Endodermal cell (in vitro differentiated cells): ENCODE data around the gene OR4K17. TPM values are rescaled to one million over a fixed set of nuclear protein-coding genes. Genes with fewer than 3 reads are reported as not detected.

Experiments
- DNase-seq: peaks from one replicate; pipeline ENCODE4 v3.0.0-alpha.2; 2017
- H3K27ac ChIP-seq: 2 replicates; pipeline ENCODE4 v1.5.1; 2013; ENCODE audit warnings: mild to moderate bottlenecking, low read depth, low read length, moderate library complexity
- H3K27me3 ChIP-seq: 2 replicates; pipeline ENCODE4 v1.6.1; 2013; ENCODE audit warnings: mild to moderate bottlenecking, low read length, moderate library complexity; ENCODE audit not compliant: insufficient read depth, control insufficient read depth, poor library complexity, severe bottlenecking
- H3K36me3 ChIP-seq: 2 replicates; pipeline ENCODE4 v1.7.0; 2013; ENCODE audit warnings: mild to moderate bottlenecking, low read length, moderate library complexity; ENCODE audit not compliant: control insufficient read depth, insufficient read depth
- H3K4me1 ChIP-seq: one replicate; pipeline ENCODE4 v1.7.0; 2013; ENCODE audit warnings: low read length; ENCODE audit not compliant: control insufficient read depth, insufficient read depth
- H3K4me3 ChIP-seq: 2 replicates; pipeline ENCODE4 v1.5.1; 2013; ENCODE audit warnings: mild to moderate bottlenecking, low read length, moderate library complexity
- H3K9ac ChIP-seq: 2 replicates; pipeline ENCODE4 v1.6.1; 2013; ENCODE audit warnings: mild to moderate bottlenecking, low read length, moderate library complexity; ENCODE audit not compliant: poor library complexity, severe bottlenecking; ENCODE audit errors: extremely low read depth
- H3K9me3 ChIP-seq: 2 replicates; pipeline ENCODE4 v1.6.1; 2013; ENCODE audit warnings: mild to moderate bottlenecking, low read length, moderate library complexity; ENCODE audit not compliant: control insufficient read depth
- H3K27ac Mint-ChIP-seq: 2 replicates; pipeline ENCODE4 v1.8.0; 2020; ENCODE audit warnings: mixed read lengths
- H3K27me3 Mint-ChIP-seq: 2 replicates; pipeline ENCODE4 v1.8.0; 2021; ENCODE audit warnings: mild to moderate bottlenecking, mixed read lengths; ENCODE audit not compliant: insufficient read depth
- H3K36me3 Mint-ChIP-seq: 2 replicates; pipeline ENCODE4 v1.8.0; 2020; ENCODE audit warnings: low read depth, mixed read lengths
- H3K4me1 Mint-ChIP-seq: 2 replicates; pipeline ENCODE4 v1.8.0; 2020; ENCODE audit warnings: mixed read lengths
- H3K4me3 Mint-ChIP-seq: 2 replicates; pipeline ENCODE4 v1.8.0; 2020; ENCODE audit warnings: mild to moderate bottlenecking, moderate library complexity, mixed read lengths
- H3K9me3 Mint-ChIP-seq: 2 replicates; pipeline ENCODE4 v1.8.0; 2020; ENCODE audit warnings: mild to moderate bottlenecking, mixed read lengths
- CTCF ChIP-seq: fragments of 200-600 bp; sonication (generic); conservative IDR thresholded peaks from 2 replicates; pipeline ENCODE4 v1.5.0; 2021; ENCODE audit warnings: antibody characterized with exemption, mild to moderate bottlenecking
- WGBS, 2 experiments: methylation state at CpG; one replicate each; pipeline versions ENCODE4 v1.1.5 to v1.1.7; 2013; ENCODE audit warnings: missing lambda C conversion rate in 2 of 2, mixed read lengths in 1 of 2; ENCODE audit not compliant: insufficient coverage in 1 of 2, insufficient read length in 1 of 2; 5-methylcytosine and 5-hydroxymethylcytosine counted together
- total RNA-seq, 2 donors: library from RNA; stranded (reverse); fragmentation: NEBNext Ultra II Directional in 1 of 2; extraction: Animal tissue kit (Norgen Biotek cat#: 25700) in 1 of 2; gene quantifications; 2 replicates in 1 of 2; 3 replicates in 1 of 2; pipeline ENCODE4 v1.2.1, GENCODE V29; 2021

The OR4K17 gene
- total RNA-seq, 2 donors from 2014 or later: not detected

- no peak overlapping the region for H3K27ac ChIP-seq
Observed at GRCh38 chr14:20112321-20112720, 1.8 kb downstream of the OR4K17 start.

GRCh38 chr14:20116748-20117147 is 6.2 kb downstream of the OR4K17 start:
- Histone ChIP-seq H3K4me1 (no peaks in the 10 kb centered on the region), H3K4me3 (no peak overlapping the region), H3K9ac (no peak overlapping the region), H3K27me3 (no peaks in the 10 kb centered on the region), H3K36me3 (no peaks in the 10 kb centered on the region), H3K27ac (no peak overlapping the region), H3K9me3 (peaks cover 68% of the 10 kb centered on the region)
- H3K4me1 Mint-ChIP-seq: no peaks in the 10 kb centered on the region
- WGBS, 2 experiments: 56% methylated on average over 1 of the region's 1 CpG; no CpG with 5 or more reads in 1 of the 2 experiments
- no peak overlapping the region for H3K27ac Mint-ChIP-seq
- DNase-seq: no peak
- H3K27me3 Mint-ChIP-seq: no peaks in the 10 kb centered on the region
- peaks cover 76% of the 10 kb centered on the region for H3K9me3 Mint-ChIP-seq
- H3K4me3 Mint-ChIP-seq: no peak overlapping the region
- TF ChIP-seq CTCF: no peak
- no peaks in the 10 kb centered on the region for H3K36me3 Mint-ChIP-seq

More at GRCh38 chr14:20112321-20112720, 1.8 kb downstream of the OR4K17 start:
- peaks cover 48% of the 10 kb centered on the region for H3K9me3 ChIP-seq
- no peaks in the 10 kb centered on the region for H3K36me3 Mint-ChIP-seq
- H3K4me1 Mint-ChIP-seq: no peaks in the 10 kb centered on the region
- no peaks in the 10 kb centered on the region for H3K27me3 ChIP-seq
- H3K9me3 Mint-ChIP-seq: peaks cover 50% of the 10 kb centered on the region
- no peak overlapping the region for H3K27ac Mint-ChIP-seq
- H3K36me3 ChIP-seq: no peaks in the 10 kb centered on the region
- DNase-seq: no peak
- H3K9ac ChIP-seq: no peak overlapping the region
- no peaks in the 10 kb centered on the region for H3K27me3 Mint-ChIP-seq
- no peaks in the 10 kb centered on the region for H3K4me1 ChIP-seq
- WGBS, 2 experiments: 69 to 81% methylated on average over 2 to 3 of the region's 3 CpGs
- H3K4me3 Mint-ChIP-seq: no peak overlapping the region
- H3K4me3 ChIP-seq: no peak overlapping the region
- no peak for TF ChIP-seq CTCF

- Histone ChIP-seq H3K36me3 (no peaks in the 10 kb centered on the region), H3K9ac (no peak overlapping the region), H3K27me3 (no peaks in the 10 kb centered on the region), H3K4me3 (no peak overlapping the region), H3K27ac (no peak overlapping the region), H3K9me3 (peaks cover 68% of the 10 kb centered on the region), H3K4me1 (no peaks in the 10 kb centered on the region)
- H3K9me3 Mint-ChIP-seq: peaks cover 81% of the 10 kb centered on the region
- TF ChIP-seq CTCF: no peak
- WGBS, 2 experiments: 73 to 77% methylated on average over 5 of the region's 5 CpGs
- DNase-seq: no peak
- H3K27me3 Mint-ChIP-seq: no peaks in the 10 kb centered on the region
- no peaks in the 10 kb centered on the region for H3K36me3 Mint-ChIP-seq
- no peak overlapping the region for H3K27ac Mint-ChIP-seq
- H3K4me1 Mint-ChIP-seq: no peaks in the 10 kb centered on the region
- no peak overlapping the region for H3K4me3 Mint-ChIP-seq
Observed at GRCh38 chr14:20118795-20119194, 8.3 kb downstream of the OR4K17 start.
